ENCODE measurements around the gene GAL3ST1. TPM values are rescaled to one million over a fixed set of nuclear protein-coding genes. Genes with fewer than 3 reads are reported as not detected.

The GAL3ST1 gene
- total and polyA plus RNA-seq, 2 donors (not counting 1 experiment from before 2014, with no cell fraction given), result 0.70 TPM; not detected in 1

DNA sequence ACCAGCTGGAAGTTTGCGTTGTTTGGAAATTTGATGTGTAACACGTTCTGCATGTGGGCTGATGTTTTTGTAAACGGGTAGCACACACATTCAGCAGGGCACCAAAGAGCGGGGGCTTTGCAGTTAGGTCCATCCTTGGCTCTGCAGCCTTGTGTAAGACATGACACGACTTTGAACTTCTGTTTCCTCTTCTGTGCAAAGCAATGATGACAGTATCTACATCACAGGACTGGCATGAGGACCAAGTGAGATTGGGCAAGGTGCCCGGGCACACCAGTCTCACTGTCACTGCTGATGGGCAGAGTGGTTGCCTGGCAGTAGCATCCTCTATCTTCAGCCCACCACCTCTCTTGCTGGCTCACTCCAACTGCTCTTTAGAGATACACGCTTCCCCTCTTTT, 35.8 kb upstream of the GAL3ST1 start:
- H3K4me3 Mint-ChIP-seq, result no peak overlapping the region
- H3K27ac Mint-ChIP-seq, result no peak overlapping the region
- intact Hi-C loops (cut with micrococcal nuclease), result no loop called here
- no peak overlapping the region for H2AFZ ChIP-seq (ENCODE audit: insufficient read depth, low read depth, low read length, poor library complexity, severe bottlenecking)
- H3K27me3 Mint-ChIP-seq, result peaks cover 20% of the 10 kb centered on the region
- no peaks in the 10 kb centered on the region for H3K79me2 ChIP-seq (ENCODE audit: control insufficient read depth, insufficient read depth, low read length)
- no peak for DNase-seq
- H3K9me3 Mint-ChIP-seq (ENCODE audit: insufficient read depth), result no peaks in the 10 kb centered on the region
- ATAC-seq (ENCODE audit: low read depth), result no peak
- H3K4me3 ChIP-seq (ENCODE audit: control extremely low read depth in 1 of 5, extremely low read depth in 1 of 5, insufficient read depth in 1 of 5, low read depth in 2 of 5, low read length in 4 of 5), result no peak overlapping the region
- peaks cover 29% of the 10 kb centered on the region for H3K4me1 Mint-ChIP-seq
- ChIA-PET CTCF (no interaction called here), POLR2A (no interaction called here)
- no peak overlapping the region for H3K9ac ChIP-seq (ENCODE audit: low read length)
- TF ChIP-seq, protein P1, sequence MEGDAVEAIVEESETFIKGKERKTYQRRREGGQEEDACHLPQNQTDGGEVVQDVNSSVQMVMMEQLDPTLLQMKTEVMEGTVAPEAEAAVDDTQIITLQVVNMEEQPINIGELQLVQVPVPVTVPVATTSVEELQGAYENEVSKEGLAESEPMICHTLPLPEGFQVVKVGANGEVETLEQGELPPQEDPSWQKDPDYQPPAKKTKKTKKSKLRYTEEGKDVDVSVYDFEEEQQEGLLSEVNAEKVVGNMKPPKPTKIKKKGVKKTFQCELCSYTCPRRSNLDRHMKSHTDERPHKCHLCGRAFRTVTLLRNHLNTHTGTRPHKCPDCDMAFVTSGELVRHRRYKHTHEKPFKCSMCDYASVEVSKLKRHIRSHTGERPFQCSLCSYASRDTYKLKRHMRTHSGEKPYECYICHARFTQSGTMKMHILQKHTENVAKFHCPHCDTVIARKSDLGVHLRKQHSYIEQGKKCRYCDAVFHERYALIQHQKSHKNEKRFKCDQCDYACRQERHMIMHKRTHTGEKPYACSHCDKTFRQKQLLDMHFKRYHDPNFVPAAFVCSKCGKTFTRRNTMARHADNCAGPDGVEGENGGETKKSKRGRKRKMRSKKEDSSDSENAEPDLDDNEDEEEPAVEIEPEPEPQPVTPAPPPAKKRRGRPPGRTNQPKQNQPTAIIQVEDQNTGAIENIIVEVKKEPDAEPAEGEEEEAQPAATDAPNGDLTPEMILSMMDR (IDR thresholded peaks at IDR 0.05), result no peak
- TF ChIP-seq EZH2 (IDR thresholded peaks at IDR 0.05; ENCODE audit: borderline replicate concordance, insufficient read depth, low read depth, low read length, poor library complexity, severe bottlenecking), result no peak
- H3K27me3 ChIP-seq (replicated peaks in 1 of 4; ENCODE audit: control extremely low read depth in 1 of 4, control insufficient read depth in 3 of 4, insufficient read depth in 4 of 4, low read length in 3 of 4), result no peaks in the 10 kb centered on the region
- H3K4me2 ChIP-seq (replicated peaks; ENCODE audit: low read depth, low read length, poor library complexity, severe bottlenecking), result no peak overlapping the region
- WGBS (ENCODE audit: insufficient coverage), result 70% methylated on average over 5 of the region's 7 CpGs
- no peaks in the 10 kb centered on the region for H3K9me3 ChIP-seq (ENCODE audit: control extremely low read depth in 1 of 3, control insufficient read depth in 2 of 3, insufficient read depth in 1 of 3, low read length in 2 of 3)
- H3K27ac ChIP-seq (ENCODE audit: low read length in 2 of 2), result no peak overlapping the region
- no peaks in the 10 kb centered on the region for H4K20me1 ChIP-seq (ENCODE audit: control insufficient read depth, insufficient read depth, low read length, poor library complexity, severe bottlenecking)
- peaks cover 18 to 42% of the 10 kb centered on the region in 2 donors for H3K4me1 ChIP-seq (ENCODE audit: control insufficient read depth in 2 of 2, insufficient read depth in 2 of 2, low read length in 2 of 2)
- no peaks in the 10 kb centered on the region for H3K36me3 ChIP-seq (replicated peaks in 1 of 2; ENCODE audit: control extremely low read depth in 1 of 2, control insufficient read depth in 1 of 2, extremely low read depth in 1 of 2, insufficient read depth in 2 of 2, low read length in 1 of 2)

DNA sequence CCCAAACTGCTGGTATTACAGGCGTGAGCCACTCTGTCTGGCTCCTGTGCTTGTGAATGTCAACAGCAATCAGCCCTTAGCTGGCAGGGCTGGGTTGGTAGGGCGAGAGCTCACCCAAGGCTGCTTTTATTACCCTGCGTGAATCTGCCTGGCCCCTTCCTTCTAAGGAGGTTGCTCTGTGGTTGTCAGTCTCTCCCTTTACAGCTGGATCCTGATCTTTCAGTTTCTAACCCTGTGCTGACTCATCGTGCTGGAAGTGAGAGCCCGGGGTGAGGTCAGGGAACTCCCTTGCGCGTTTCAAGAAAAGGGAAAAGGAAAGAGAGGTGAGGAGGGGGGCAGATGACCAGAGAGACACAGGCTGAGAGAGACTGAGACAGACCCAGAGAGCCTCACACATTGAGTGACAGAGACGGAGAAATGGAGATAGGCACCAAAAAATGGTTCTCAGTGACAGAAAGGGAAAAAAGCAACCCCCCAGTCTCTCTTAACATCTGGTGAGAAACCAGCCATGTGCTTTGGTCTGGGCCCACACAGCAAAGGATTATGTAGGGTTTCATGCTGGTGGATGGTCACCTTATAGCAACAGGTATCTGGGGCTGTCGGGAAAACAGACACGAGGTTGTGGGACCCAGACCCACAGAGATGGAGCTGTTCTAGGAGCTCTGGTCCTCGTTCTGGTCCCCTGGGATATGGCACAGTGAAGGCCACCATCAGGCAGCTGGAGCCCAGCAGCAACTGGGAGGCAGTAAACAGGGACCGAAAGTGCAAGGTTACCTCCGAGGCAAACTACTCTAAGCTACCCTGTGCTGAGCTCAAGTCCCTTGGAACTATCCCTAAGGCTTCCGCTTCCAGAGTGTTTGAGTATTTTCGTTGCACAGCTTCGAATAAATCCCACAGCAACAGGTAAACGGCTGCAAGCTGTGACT, 35.1 kb upstream of the GAL3ST1 start:
- no peak overlapping the region for H3K4me3 ChIP-seq (ENCODE audit: control extremely low read depth in 1 of 5, extremely low read depth in 1 of 5, insufficient read depth in 1 of 5, low read depth in 2 of 5, low read length in 4 of 5)
- H3K4me1 Mint-ChIP-seq, result peaks cover 29% of the 10 kb centered on the region

More for the DNA sequence above, 35.1 kb upstream of the GAL3ST1 start:
- Mint-ChIP-seq H3K9me3 (ENCODE audit: insufficient read depth) (no peaks in the 10 kb centered on the region), H3K27me3 (peaks cover 16% of the 10 kb centered on the region), H3K27ac (no peak overlapping the region), H3K4me3 (peak overlapping the region; percentile 14)
- TF ChIP-seq EZH2 (IDR thresholded peaks at IDR 0.05; ENCODE audit: borderline replicate concordance, insufficient read depth, low read depth, low read length, poor library complexity, severe bottlenecking), result no peak
- TF ChIP-seq, protein P1 (IDR thresholded peaks at IDR 0.05), result no peak
- Histone ChIP-seq H3K4me2 (replicated peaks; ENCODE audit: low read depth, low read length, poor library complexity, severe bottlenecking) (no peak overlapping the region), H3K9ac (ENCODE audit: low read length) (no peak overlapping the region), H3K36me3 (replicated peaks in 1 of 2; ENCODE audit: control extremely low read depth in 1 of 2, control insufficient read depth in 1 of 2, extremely low read depth in 1 of 2, insufficient read depth in 2 of 2, low read length in 1 of 2) (no peaks in the 10 kb centered on the region), H3K79me2 (ENCODE audit: control insufficient read depth, insufficient read depth, low read length) (no peaks in the 10 kb centered on the region), H3K27ac (ENCODE audit: low read length in 2 of 2) (no peak overlapping the region), H3K4me1 (ENCODE audit: control insufficient read depth in 2 of 2, insufficient read depth in 2 of 2, low read length in 2 of 2) (peaks cover 18 to 42% of the 10 kb centered on the region in 2 donors), H2AFZ (ENCODE audit: insufficient read depth, low read depth, low read length, poor library complexity, severe bottlenecking) (no peak overlapping the region), H3K27me3 (replicated peaks in 1 of 4; ENCODE audit: control extremely low read depth in 1 of 4, control insufficient read depth in 3 of 4, insufficient read depth in 4 of 4, low read length in 3 of 4) (no peaks in the 10 kb centered on the region), H3K9me3 (ENCODE audit: control extremely low read depth in 1 of 3, control insufficient read depth in 2 of 3, insufficient read depth in 1 of 3, low read length in 2 of 3) (no peaks in the 10 kb centered on the region), H4K20me1 (ENCODE audit: control insufficient read depth, insufficient read depth, low read length, poor library complexity, severe bottlenecking) (no peaks in the 10 kb centered on the region)
- DNase-seq (no peak), ATAC-seq (ENCODE audit: low read depth) (no peak)
- intact Hi-C loops (cut with micrococcal nuclease), result no loop called here
- WGBS (ENCODE audit: insufficient coverage), result 54% methylated on average over 15 of the region's 17 CpGs
- ChIA-PET CTCF (interaction anchor here (1.8 kb wide), 1 partner anchor 281 kb away, joined by 5 read pairs; no protein-coding TSS in a partner anchor), POLR2A (no interaction called here)

Data from B cell (primary cell).